ENCODE measurements around the gene DDX28. TPM values are rescaled to one million over a fixed set of nuclear protein-coding genes. Genes with fewer than 3 reads are reported as not detected.

Gene DDX28
- total and polyA plus RNA-seq, 3 donors from 2014 or later, result 18.6 to 19.9 (median 19.1) TPM

DNA sequence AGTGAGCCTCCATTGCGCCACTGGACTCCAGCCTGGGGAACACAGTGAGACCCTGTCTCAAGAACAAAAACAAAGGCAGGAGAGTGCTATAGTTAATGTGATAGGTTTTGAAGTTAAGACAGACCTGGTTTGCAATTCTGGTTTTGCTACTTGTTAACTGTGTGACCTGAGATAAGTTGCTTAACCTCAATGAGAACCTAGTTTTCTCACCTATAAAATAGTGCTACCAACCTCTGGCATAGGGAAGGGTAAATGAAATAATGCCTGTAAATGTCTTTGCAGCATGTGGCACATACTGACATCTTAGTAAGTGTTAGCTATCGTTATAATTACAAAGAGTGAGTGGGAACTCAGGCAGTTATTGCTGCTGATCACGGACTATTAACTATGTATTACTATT, 32.4 kb upstream of the DDX28 start:
- no peaks in the 10 kb centered on the region for H3K27me3 ChIP-seq
- no peak overlapping the region for H3K4me3 ChIP-seq
- no peaks in the 10 kb centered on the region for H3K9me3 ChIP-seq
- 91 to 92% methylated on average over 3 of the region's 3 CpGs for WGBS, 2 donors
- intact Hi-C loops (cut with DNase I; ENCODE audit: low total_unique reads), result no loop called here
- TF ChIP-seq POLR2A (IDR thresholded peaks at IDR 0.05), result no peak
- no peak for TF ChIP-seq CTCF (IDR thresholded peaks at IDR 0.05)
- H3K27ac ChIP-seq, result no peak overlapping the region
- no peaks in the 10 kb centered on the region for H3K4me1 ChIP-seq
- H3K36me3 ChIP-seq (ENCODE audit: low read depth, missing control alignments), result no peaks in the 10 kb centered on the region
- no peak for DNase-seq

GRCh38 chr16:68049449-68049848, 26.4 kb upstream of the DDX28 start:
- Histone ChIP-seq H3K9me3 (no peaks in the 10 kb centered on the region), H3K36me3 (ENCODE audit: low read depth, missing control alignments) (no peaks in the 10 kb centered on the region), H3K4me3 (no peak overlapping the region), H3K27ac (no peak overlapping the region), H3K4me1 (no peaks in the 10 kb centered on the region), H3K27me3 (no peaks in the 10 kb centered on the region)
- 100% methylated on average over 2 of the region's 2 CpGs for WGBS, 2 donors
- intact Hi-C loops (cut with DNase I; ENCODE audit: low total_unique reads), result loop anchor here (10.0 kb wide), 1 partner anchor 135 kb away; no protein-coding TSS in a partner anchor
- DNase-seq, result no peak
- no peak for TF ChIP-seq POLR2A (IDR thresholded peaks at IDR 0.05)
- TF ChIP-seq CTCF (IDR thresholded peaks at IDR 0.05), result no peak

DNA sequence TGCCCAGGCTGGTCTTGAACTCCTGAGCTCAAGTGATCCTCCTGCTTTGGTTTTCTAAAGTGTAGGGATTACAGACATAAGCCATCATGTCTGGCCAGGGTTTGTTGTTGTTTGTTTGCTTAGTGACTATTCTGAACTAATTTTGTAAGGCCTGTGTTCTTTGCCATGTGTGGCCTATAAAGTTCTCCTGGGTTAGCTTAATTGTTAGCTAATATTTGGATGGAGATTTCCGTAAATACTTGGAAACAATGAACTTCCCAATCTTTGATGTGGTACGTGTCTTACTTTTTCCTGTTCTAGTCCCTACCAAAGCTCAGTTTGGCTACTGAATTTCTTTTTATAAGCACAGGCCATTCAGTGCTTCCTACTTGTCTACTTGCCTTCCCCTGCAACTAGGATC, 25.0 kb upstream of the DDX28 start:
- H3K27ac ChIP-seq, result no peak overlapping the region
- WGBS, 2 donors, result 81 to 86% methylated on average over 2 of the region's 2 CpGs

GRCh38 chr16:68046106-68046505, 23.1 kb upstream of the DDX28 start:
- Histone ChIP-seq H3K27me3 (no peaks in the 10 kb centered on the region), H3K9me3 (no peaks in the 10 kb centered on the region), H3K36me3 (ENCODE audit: low read depth, missing control alignments) (no peaks in the 10 kb centered on the region), H3K27ac (no peak overlapping the region), H3K4me1 (no peaks in the 10 kb centered on the region), H3K4me3 (no peak overlapping the region)
- DNase-seq, result no peak
- WGBS, 2 donors, result 92 to 93% methylated on average over 7 of the region's 7 CpGs
- no peak for TF ChIP-seq POLR2A (IDR thresholded peaks at IDR 0.05)
- TF ChIP-seq CTCF (IDR thresholded peaks at IDR 0.05), result no peak
- intact Hi-C loops (cut with DNase I; ENCODE audit: low total_unique reads), result loop anchor here (10.0 kb wide), 1 partner anchor 131 kb away; no protein-coding TSS in a partner anchor

More for the DNA sequence above, 25.0 kb upstream of the DDX28 start:
- Histone ChIP-seq H3K4me3 (no peak overlapping the region), H3K27me3 (no peaks in the 10 kb centered on the region), H3K4me1 (no peaks in the 10 kb centered on the region), H3K9me3 (no peaks in the 10 kb centered on the region), H3K36me3 (ENCODE audit: low read depth, missing control alignments) (no peaks in the 10 kb centered on the region)
- TF ChIP-seq POLR2A (IDR thresholded peaks at IDR 0.05) (no peak), CTCF (IDR thresholded peaks at IDR 0.05) (no peak)
- DNase-seq, result no peak
- intact Hi-C loops (cut with DNase I; ENCODE audit: low total_unique reads), result loop anchor here (10.0 kb wide), 1 partner anchor 133 kb away; no protein-coding TSS in a partner anchor

DNA sequence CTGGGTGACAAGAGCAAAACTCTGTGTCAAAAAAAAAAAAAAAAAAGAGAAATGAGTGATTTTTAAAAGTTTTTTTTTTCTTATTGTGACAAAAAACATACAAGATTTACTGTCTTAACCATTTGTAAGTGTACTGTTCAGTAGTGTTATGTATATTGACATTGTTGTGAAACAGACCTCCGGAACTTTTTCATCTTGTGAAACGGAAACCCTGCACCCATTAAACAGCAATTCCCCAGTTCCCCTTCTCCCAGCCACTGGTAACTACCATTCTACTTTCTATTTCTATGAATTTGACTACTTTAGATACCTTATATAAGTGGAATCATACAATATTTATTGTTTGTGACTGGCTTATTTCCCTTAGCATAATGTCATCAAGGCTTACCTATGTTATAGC, 18.8 kb upstream of the DDX28 start:
- WGBS, 2 donors, result 82 to 84% methylated on average over 2 of the region's 2 CpGs
- Histone ChIP-seq H3K9me3 (no peaks in the 10 kb centered on the region), H3K27me3 (no peaks in the 10 kb centered on the region), H3K27ac (no peak overlapping the region), H3K4me1 (peaks cover 3% of the 10 kb centered on the region), H3K4me3 (no peak overlapping the region), H3K36me3 (ENCODE audit: low read depth, missing control alignments) (no peaks in the 10 kb centered on the region)
- intact Hi-C loops (cut with DNase I; ENCODE audit: low total_unique reads), result loop anchor here (10.0 kb wide), 1 partner anchor 127 kb away; no protein-coding TSS in a partner anchor
- TF ChIP-seq CTCF (IDR thresholded peaks at IDR 0.05) (no peak), POLR2A (IDR thresholded peaks at IDR 0.05) (no peak)
- no peak for DNase-seq

Data from testis (tissue), 3 donors.